Ascending aorta (tissue), 2 donors: Measurements from ENCODE around the gene POTEJ. TPM values are rescaled to one million over a fixed set of nuclear protein-coding genes. Genes with fewer than 3 reads are reported as not detected.
A peak's percentile ranks its signal among the peaks of the same experiment; 100 is the strongest.
"Not testable (repeated sequence)": the region's sequence is repeated elsewhere in the genome, so short reads cannot be mapped to it uniquely, and the experiment has no call there.

Experiments used
- DNase-seq, 2 donors: peaks; one replicate each; pipeline ENCODE4 v3.0.0-alpha.2; 2019; ENCODE audit warnings: low spot score in 2 of 2
- H3K27ac ChIP-seq, 2 donors: fragments of 200-600 bp; sonication (generic); one replicate each; pipeline ENCODE4 v1.5.1; 2016 to 2017; ENCODE audit warnings: mild to moderate bottlenecking in 1 of 2
- H3K27me3 ChIP-seq: fragments of 200-600 bp; sonication (generic); one replicate; pipeline ENCODE4 v1.5.1; 2017
- H3K36me3 ChIP-seq, 2 donors: fragments of 200-600 bp; sonication (generic); one replicate each; pipeline ENCODE4 v1.5.1; 2016
- H3K4me1 ChIP-seq, 2 donors: fragments of 200-600 bp; sonication (generic); one replicate each; pipeline ENCODE4 v1.5.1; 2016 to 2017; ENCODE audit warnings: mild to moderate bottlenecking in 1 of 2
- H3K4me3 ChIP-seq, 2 donors: fragments of 200-600 bp; sonication (generic); one replicate each; pipeline ENCODE4 v1.5.1; 2016 to 2017; ENCODE audit warnings: mild to moderate bottlenecking in 1 of 2
- H3K9me3 ChIP-seq, 2 donors: fragments of 200-600 bp; sonication (generic); one replicate each; pipeline ENCODE4 v1.5.1; 2016
- CTCF ChIP-seq, 3 experiments: fragments of 200-600 bp in 2 of 3; fragments of 450-650 bp in 1 of 3; sonication (generic) in 2 of 3; IDR thresholded peaks; one replicate each; pipeline ENCODE4 v1.5.1; 2016 to 2019; ENCODE audit warnings: antibody characterized with exemption in 3 of 3, mild to moderate bottlenecking in 1 of 3, moderate library complexity in 1 of 3
- intact Hi-C: fragments of 100-400 bp; cut with DNase I; formaldehyde crosslinking; loops from one replicate; pipeline ENCODE4 v1.15.1; 2023
- total RNA-seq: library from RNA; depleted of rRNA; stranded (reverse); fragments of >200 nt; gene quantifications from one replicate; pipeline ENCODE4 v1.1.0, GENCODE V29; 2016

The POTEJ gene
- total RNA-seq, 1 donor from 2014 or later = not detected

DNA sequence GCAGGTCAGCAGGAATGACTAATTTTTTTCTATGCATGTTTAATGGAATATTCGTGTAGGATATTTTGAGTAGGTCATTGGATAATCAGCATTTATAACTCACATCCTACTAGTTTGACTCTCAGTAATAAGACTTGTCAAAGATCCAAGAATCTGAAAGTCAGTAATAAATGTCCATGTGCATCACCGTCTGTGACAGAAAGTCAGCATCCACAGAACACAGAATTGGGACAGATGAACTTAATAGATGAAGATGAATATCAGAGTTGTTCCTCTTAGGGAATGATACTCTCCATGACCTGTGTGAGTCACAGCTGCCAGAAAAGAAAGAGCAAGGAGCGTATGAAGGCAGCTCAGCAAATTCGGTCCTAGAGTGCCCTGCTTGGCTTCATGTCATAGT, 30.4 kb downstream of the POTEJ start:
- H3K9me3 ChIP-seq, DNase-seq, H3K27me3 ChIP-seq, H3K4me1 ChIP-seq, intact Hi-C loops, H3K4me3 ChIP-seq, H3K27ac ChIP-seq, H3K36me3 ChIP-seq: not testable (repeated sequence)

DNA sequence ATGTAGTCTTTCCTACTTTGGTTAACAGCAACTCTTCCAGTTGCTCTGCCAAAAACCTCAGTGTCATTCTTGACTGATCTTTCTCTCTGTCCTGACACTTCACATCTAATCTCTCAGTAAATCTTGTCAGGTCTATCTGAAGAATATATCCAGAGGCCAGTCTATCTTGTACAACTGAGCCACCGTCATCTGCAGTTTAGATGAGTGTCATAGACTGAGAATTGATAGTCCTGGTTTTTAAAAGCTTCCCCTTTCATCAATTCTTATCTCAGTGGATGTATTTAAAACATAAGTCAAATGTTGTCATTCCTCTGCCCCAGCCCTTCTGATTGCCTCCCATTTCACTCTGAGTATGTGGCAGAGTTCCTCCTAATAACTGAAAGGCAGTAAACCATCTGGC, 38.0 kb downstream of the POTEJ start:
- intact Hi-C loops, H3K4me3 ChIP-seq, H3K36me3 ChIP-seq, H3K4me1 ChIP-seq, H3K27ac ChIP-seq, H3K27me3 ChIP-seq, H3K9me3 ChIP-seq, DNase-seq: not testable (repeated sequence)

GRCh38 chr2:130664506-130664905, 53.3 kb downstream of the POTEJ start:
- intact Hi-C loops, H3K27me3 ChIP-seq, H3K36me3 ChIP-seq, H3K4me3 ChIP-seq, DNase-seq, H3K9me3 ChIP-seq, H3K27ac ChIP-seq, H3K4me1 ChIP-seq: not testable (repeated sequence)

DNA sequence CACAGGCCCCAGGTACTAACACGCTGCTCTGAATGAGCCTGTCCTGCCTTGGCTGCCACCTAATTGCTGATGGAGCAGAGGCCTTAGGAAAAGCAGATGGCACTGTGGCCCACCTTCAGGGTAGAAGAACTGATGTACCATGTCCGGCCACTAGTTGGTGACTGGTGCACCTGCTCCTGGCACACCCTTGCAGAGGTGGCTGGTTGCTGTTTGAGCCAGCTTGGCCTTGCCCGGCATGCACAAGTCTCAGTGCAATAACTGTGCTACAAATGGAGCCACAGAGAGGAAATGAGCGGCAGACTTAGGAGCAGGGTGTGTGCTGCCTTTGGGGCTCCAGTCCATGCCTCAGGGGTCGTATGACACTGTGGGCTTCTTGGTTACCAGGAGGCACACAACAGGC, 54.4 kb downstream of the POTEJ start:
- H3K27me3 ChIP-seq, H3K4me1 ChIP-seq, intact Hi-C loops, H3K27ac ChIP-seq, H3K36me3 ChIP-seq, H3K9me3 ChIP-seq, DNase-seq, H3K4me3 ChIP-seq: not testable (repeated sequence)

- H3K4me1 ChIP-seq, H3K27me3 ChIP-seq, H3K27ac ChIP-seq, H3K4me3 ChIP-seq, H3K36me3 ChIP-seq, DNase-seq, H3K9me3 ChIP-seq, intact Hi-C loops: not testable (repeated sequence)
Observed at GRCh38 chr2:130667516-130667915, 56.3 kb downstream of the POTEJ start.

GRCh38 chr2:130670026-130670745, 58.9 kb downstream of the POTEJ start:
- peak in 1 of 2 donors; percentile 27 for DNase-seq
- H3K27me3 ChIP-seq, intact Hi-C loops, H3K9me3 ChIP-seq, H3K36me3 ChIP-seq, H3K4me3 ChIP-seq, H3K27ac ChIP-seq, H3K4me1 ChIP-seq: not testable (repeated sequence)

GRCh38 chr2:130692041-130692770, 81.0 kb downstream of the POTEJ start:
- H3K27ac ChIP-seq, H3K4me1 ChIP-seq, H3K27me3 ChIP-seq, intact Hi-C loops, DNase-seq, H3K4me3 ChIP-seq, H3K36me3 ChIP-seq, H3K9me3 ChIP-seq: not testable (repeated sequence)

GRCh38 chr2:130693474-130693873, 82.2 kb downstream of the POTEJ start:
- peak in 2 of 3 experiments; percentile 8 to 26 for TF ChIP-seq CTCF (IDR thresholded peaks at IDR 0.05)
- H3K27ac ChIP-seq, H3K36me3 ChIP-seq, intact Hi-C loops, H3K9me3 ChIP-seq, H3K4me1 ChIP-seq, H3K27me3 ChIP-seq, DNase-seq: not testable (repeated sequence)
- peak overlapping the region in 1 of 2 donors; percentile 42 for H3K4me3 ChIP-seq

- H3K4me3 ChIP-seq, H3K4me1 ChIP-seq, H3K9me3 ChIP-seq, intact Hi-C loops, H3K27ac ChIP-seq, H3K27me3 ChIP-seq, DNase-seq, H3K36me3 ChIP-seq: not testable (repeated sequence)
Observed at GRCh38 chr2:130703250-130703649, 92.0 kb downstream of the POTEJ start.

Other genes with a start within 250 kb of the POTEJ start
- gene POTEI, start 102.1 kb upstream of the POTEJ start, total RNA-seq = not detected
- gene CFC1B, start 90.2 kb upstream of the POTEJ start, total RNA-seq = not detected
- not detected for gene CFC1, start 11.9 kb upstream of the POTEJ start, total RNA-seq
- not detected for gene GPR148, start 117.6 kb downstream of the POTEJ start, total RNA-seq
- gene AMER3, start 144.1 kb downstream of the POTEJ start, total RNA-seq = not detected
- 9.6 TPM for gene ARHGEF4, start 225.5 kb downstream of the POTEJ start, total RNA-seq